Nephron (organoid): ENCODE measurements around the gene IL15RA.

Experiments
- H3K27ac Mint-ChIP-seq, 3 experiments: 2 replicates each; pipeline ENCODE4 v1.8.0; 2020; ENCODE audit warnings: mixed read lengths in 3 of 3, mild to moderate bottlenecking in 2 of 3, moderate library complexity in 1 of 3
- H3K27me3 Mint-ChIP-seq: 2 replicates; pipeline ENCODE4 v1.8.0; 2021; ENCODE audit warnings: low read depth, mild to moderate bottlenecking, moderate library complexity, mixed read lengths
- H3K36me3 Mint-ChIP-seq: 2 replicates; pipeline ENCODE4 v1.8.0; 2020; ENCODE audit warnings: low read depth, mixed read lengths
- H3K4me1 Mint-ChIP-seq: 2 replicates; pipeline ENCODE4 v1.8.0; 2020; ENCODE audit warnings: mixed read lengths
- H3K4me3 Mint-ChIP-seq, 3 experiments: 2 replicates each; pipeline ENCODE4 v1.8.0; 2020; ENCODE audit warnings: mild to moderate bottlenecking in 3 of 3, mixed read lengths in 3 of 3, moderate library complexity in 2 of 3
- H3K9me3 Mint-ChIP-seq: 2 replicates; pipeline ENCODE4 v1.8.0; 2020; ENCODE audit warnings: mixed read lengths
- TF ChIP-seq, protein P1 (sequence below), 3 experiments: fragments of 200-600 bp; sonication (generic); IDR thresholded peaks; one replicate each; pipeline ENCODE4 v1.5.0; 2021; ENCODE audit warnings: antibody characterized with exemption in 3 of 3; ENCODE audit not compliant: unreplicated experiment in 3 of 3

The IL15RA gene

DNA sequence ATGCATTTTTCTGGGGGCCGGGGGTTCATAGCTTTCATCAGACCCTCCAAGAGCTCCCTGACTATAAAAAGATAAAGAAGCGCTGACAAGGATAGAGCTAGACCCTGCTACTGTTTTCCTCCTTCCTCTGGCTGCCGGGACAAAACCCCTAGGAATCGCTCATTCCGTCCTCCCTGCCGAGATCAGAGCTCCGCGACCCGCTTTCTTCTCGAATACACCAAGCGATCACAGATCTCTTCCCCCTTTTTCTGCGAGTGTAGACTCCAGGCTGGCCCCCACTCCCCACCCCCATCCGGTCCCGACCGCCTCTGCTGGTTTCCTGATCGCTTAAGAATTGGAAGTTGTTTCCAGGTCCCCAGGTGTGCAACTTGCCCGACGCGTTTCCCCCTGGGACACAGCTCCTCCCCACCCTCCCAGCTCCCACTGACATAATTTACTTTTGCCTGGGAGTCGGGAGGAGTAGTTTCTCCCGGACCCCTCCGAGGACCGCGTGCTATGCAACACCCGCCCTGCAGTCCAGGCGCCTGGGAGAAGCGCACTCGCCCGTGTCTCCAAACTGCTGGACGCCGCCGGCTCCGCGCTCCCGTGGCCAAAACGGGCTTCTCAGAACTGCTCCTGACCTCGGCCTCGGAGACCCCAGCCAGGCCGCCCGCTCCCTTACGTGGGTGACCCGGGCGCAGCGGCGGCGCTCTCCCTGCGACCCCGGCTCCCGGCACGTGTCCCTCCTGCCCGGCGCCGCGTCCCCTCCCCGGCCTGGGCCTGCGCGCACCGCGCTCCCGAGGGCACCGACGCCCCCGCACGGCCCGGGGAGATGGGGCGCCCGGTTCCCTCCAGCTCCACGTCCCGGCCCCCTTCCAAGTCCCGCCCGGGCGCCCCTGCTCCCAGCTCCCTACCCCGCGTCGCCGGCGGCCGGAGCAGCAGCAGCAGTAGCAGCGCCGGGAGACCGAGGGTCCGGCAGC, 552 bp downstream of the IL15RA start:
- Mint-ChIP-seq H3K27ac (no peak overlapping the region), H3K4me3 (peak overlapping the region; percentile 82 to 91 (median 87)), H3K4me1 (peaks cover 4% of the 10 kb centered on the region), H3K27me3 (peaks cover 82% of the 10 kb centered on the region), H3K9me3 (no peaks in the 10 kb centered on the region), H3K36me3 (no peaks in the 10 kb centered on the region)
- TF ChIP-seq, protein P1, sequence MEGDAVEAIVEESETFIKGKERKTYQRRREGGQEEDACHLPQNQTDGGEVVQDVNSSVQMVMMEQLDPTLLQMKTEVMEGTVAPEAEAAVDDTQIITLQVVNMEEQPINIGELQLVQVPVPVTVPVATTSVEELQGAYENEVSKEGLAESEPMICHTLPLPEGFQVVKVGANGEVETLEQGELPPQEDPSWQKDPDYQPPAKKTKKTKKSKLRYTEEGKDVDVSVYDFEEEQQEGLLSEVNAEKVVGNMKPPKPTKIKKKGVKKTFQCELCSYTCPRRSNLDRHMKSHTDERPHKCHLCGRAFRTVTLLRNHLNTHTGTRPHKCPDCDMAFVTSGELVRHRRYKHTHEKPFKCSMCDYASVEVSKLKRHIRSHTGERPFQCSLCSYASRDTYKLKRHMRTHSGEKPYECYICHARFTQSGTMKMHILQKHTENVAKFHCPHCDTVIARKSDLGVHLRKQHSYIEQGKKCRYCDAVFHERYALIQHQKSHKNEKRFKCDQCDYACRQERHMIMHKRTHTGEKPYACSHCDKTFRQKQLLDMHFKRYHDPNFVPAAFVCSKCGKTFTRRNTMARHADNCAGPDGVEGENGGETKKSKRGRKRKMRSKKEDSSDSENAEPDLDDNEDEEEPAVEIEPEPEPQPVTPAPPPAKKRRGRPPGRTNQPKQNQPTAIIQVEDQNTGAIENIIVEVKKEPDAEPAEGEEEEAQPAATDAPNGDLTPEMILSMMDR (IDR thresholded peaks at IDR 0.05; ENCODE audit: unreplicated experiment in 3 of 3): no peak

DNA sequence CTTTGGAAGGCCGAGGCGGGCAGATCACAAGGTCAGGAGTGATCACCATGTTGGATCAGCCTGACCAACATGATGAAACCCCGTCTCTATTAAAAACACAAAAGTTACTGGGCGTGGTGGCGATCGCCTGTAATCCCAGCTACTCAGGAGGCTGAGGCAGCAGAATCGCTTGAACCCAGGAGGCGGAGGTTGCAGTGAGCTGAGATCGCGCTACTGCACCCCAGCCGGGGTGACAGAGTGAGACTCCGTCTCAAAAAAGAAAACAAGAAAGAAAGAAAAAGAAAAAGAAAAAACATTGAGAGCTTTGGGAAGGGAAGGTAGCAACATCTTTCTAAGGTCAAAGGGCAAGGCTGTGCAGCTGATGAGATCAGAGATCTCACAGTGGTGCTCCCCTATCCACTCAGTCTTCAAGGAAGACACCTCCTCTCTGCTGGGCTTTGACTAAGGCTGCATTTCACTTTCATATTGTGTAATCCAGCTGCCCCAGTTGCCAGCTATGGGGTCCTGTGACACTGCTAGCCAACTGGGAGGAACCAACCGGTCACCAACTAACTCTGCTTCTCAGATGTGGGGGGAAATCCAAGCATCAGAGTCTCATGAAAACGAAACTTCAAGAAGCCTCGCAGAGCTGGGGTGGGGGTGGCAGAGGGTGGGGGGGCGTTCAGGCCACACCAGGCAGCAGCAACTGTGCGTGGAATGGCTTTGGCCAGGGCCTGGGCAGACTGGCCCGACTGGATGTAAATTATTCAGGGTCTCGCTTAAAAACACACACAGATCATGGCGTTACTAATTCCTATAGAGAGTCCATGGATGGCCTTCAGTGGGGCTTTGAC, 1.5 kb downstream of the IL15RA start:
- TF ChIP-seq, protein P1 (IDR thresholded peaks at IDR 0.05; ENCODE audit: unreplicated experiment in 3 of 3): no peak
- H3K9me3 Mint-ChIP-seq: no peaks in the 10 kb centered on the region

DNA sequence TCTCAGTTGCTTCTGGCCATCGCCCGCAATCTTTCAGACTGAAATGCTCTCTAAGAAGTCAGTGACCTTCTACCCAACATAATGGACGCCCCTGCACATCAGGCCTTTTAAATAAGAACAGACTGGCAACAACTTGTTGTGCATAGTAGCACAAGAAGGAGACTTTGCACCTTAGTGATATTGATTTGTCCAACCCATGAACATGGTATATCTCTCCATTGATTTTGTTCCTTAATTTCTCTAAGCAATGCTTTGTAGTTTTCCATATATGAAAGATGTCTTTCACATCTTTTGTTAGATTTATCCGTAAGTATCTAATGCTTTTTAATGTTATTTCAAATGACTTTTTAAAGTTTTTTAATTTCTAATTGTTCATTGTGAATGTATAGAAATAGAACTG, 4.3 kb downstream of the IL15RA start:
- H3K36me3 Mint-ChIP-seq: no peaks in the 10 kb centered on the region
- H3K4me3 Mint-ChIP-seq: no peak overlapping the region
- peaks cover under 1% of the 10 kb centered on the region for H3K4me1 Mint-ChIP-seq
- H3K9me3 Mint-ChIP-seq: no peaks in the 10 kb centered on the region
- peaks cover 56% of the 10 kb centered on the region for H3K27me3 Mint-ChIP-seq
- no peak overlapping the region for H3K27ac Mint-ChIP-seq
- TF ChIP-seq, protein P1 (IDR thresholded peaks at IDR 0.05; ENCODE audit: unreplicated experiment in 3 of 3): no peak

More for the DNA sequence above, 1.5 kb downstream of the IL15RA start:
- no peak overlapping the region for H3K27ac Mint-ChIP-seq
- H3K36me3 Mint-ChIP-seq: no peaks in the 10 kb centered on the region
- peaks cover 4% of the 10 kb centered on the region for H3K4me1 Mint-ChIP-seq
- peak overlapping the region; percentile 82 to 91 (median 87) for H3K4me3 Mint-ChIP-seq
- peaks cover 79% of the 10 kb centered on the region for H3K27me3 Mint-ChIP-seq

DNA sequence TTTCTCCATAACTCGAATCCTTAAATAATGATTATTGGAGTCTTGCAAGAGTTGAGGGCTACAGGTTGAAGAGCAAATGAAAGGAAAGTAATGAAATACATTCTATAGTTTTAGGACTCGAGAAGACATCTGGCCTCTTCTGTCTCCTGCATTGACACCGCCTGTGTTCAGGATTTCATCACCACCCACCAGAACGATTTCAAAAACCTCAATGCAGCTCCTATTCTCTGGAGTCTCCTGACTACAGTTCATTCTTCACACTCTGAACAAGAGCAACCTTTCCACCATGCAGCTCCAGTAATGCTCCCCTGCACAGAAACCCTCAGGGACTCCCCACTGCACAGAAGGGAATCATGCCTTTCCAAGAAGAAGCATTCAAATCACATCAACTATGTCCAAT, 5.5 kb downstream of the IL15RA start:
- Mint-ChIP-seq H3K36me3 (no peaks in the 10 kb centered on the region), H3K27ac (no peak overlapping the region), H3K4me3 (no peak overlapping the region), H3K27me3 (peaks cover 55% of the 10 kb centered on the region), H3K4me1 (no peaks in the 10 kb centered on the region), H3K9me3 (no peaks in the 10 kb centered on the region)
- TF ChIP-seq, protein P1 (IDR thresholded peaks at IDR 0.05; ENCODE audit: unreplicated experiment in 3 of 3): no peak

DNA sequence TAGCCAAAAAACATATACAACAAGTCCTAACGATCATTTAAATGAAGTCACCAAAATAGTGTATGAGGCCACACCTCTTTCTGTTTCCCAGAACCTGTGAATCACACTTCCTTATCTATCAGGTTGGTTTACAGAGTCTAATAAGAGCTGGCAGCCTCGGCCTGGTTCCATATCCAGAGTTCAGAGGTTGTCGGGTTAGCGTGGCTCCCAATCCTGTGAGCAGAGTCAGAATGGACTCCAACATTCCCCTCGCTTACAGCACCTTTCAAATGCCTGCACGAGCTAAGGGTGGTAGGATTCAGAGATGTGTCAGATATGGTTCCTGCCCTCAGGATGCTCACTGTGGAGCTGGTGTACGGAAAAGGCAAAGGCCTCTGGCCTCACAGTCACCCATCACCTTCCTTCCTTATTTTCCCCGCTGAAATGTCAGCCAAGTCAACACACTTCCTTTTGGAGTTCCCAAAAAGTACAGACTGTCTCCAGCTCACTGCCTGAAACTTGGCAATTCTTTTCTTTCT, 6.0 kb downstream of the IL15RA start:
- no peak overlapping the region for H3K4me3 Mint-ChIP-seq
- H3K9me3 Mint-ChIP-seq: no peaks in the 10 kb centered on the region
- TF ChIP-seq, protein P1 (IDR thresholded peaks at IDR 0.05; ENCODE audit: unreplicated experiment in 3 of 3): no peak
- no peaks in the 10 kb centered on the region for H3K4me1 Mint-ChIP-seq
- no peaks in the 10 kb centered on the region for H3K36me3 Mint-ChIP-seq
- H3K27ac Mint-ChIP-seq: no peak overlapping the region
- H3K27me3 Mint-ChIP-seq: peaks cover 50% of the 10 kb centered on the region
